Neural cell (in vitro differentiated cells): Measurements from ENCODE around the gene MS4A14.

Experiments used
- CTCF ChIP-seq: fragments of 450-650 bp; IDR thresholded peaks from 2 replicates; pipeline ENCODE4 v1.5.1; 2014; ENCODE audit warnings: antibody characterized with exemption, mild to moderate bottlenecking, moderate library complexity; ENCODE audit not compliant: poor library complexity, severe bottlenecking
- EP300 ChIP-seq: fragments of 450-650 bp; conservative IDR thresholded peaks from 2 replicates; pipeline ENCODE4 v1.6.1; 2014; ENCODE audit warnings: antibody characterized with exemption, mild to moderate bottlenecking, moderate library complexity; ENCODE audit not compliant: poor library complexity, severe bottlenecking
- POLR2AphosphoS5 ChIP-seq: IDR thresholded peaks from 2 replicates; pipeline ENCODE4 v1.6.1; 2012
- TAF1 ChIP-seq: IDR thresholded peaks from 2 replicates; pipeline ENCODE4 v1.6.1; 2012; ENCODE audit warnings: low read depth

GRCh38 chr11:60431251-60431650 is 35.0 kb downstream of the MS4A14 start:
- TF ChIP-seq TAF1 (no peak), CTCF (no peak), EP300 (no peak), POLR2AphosphoS5 (no peak)
